ENCODE results near the gene BAK1.
A peak's percentile ranks its signal among the peaks of the same experiment; 100 is the strongest.
"Not testable (repeated sequence)": the region's sequence is repeated elsewhere in the genome, so short reads cannot be mapped to it uniquely, and the experiment has no call there.

The BAK1 gene

GRCh38 chr6:33599413-33599938 is 19.4 kb upstream of the BAK1 start:
- H3K27ac Mint-ChIP-seq: no peak overlapping the region
- H3K36me3 Mint-ChIP-seq: no peaks in the 10 kb centered on the region
- no peaks in the 10 kb centered on the region for H3K27me3 Mint-ChIP-seq
- no peaks in the 10 kb centered on the region for H3K9me3 Mint-ChIP-seq
- no peak overlapping the region for H3K4me3 Mint-ChIP-seq
- H3K4me1 Mint-ChIP-seq: peaks cover 13% of the 10 kb centered on the region
- no peak for ATAC-seq (ENCODE audit: low read depth)
- DNase-seq (ENCODE audit: low spot score in 2 of 2): no peak

DNA sequence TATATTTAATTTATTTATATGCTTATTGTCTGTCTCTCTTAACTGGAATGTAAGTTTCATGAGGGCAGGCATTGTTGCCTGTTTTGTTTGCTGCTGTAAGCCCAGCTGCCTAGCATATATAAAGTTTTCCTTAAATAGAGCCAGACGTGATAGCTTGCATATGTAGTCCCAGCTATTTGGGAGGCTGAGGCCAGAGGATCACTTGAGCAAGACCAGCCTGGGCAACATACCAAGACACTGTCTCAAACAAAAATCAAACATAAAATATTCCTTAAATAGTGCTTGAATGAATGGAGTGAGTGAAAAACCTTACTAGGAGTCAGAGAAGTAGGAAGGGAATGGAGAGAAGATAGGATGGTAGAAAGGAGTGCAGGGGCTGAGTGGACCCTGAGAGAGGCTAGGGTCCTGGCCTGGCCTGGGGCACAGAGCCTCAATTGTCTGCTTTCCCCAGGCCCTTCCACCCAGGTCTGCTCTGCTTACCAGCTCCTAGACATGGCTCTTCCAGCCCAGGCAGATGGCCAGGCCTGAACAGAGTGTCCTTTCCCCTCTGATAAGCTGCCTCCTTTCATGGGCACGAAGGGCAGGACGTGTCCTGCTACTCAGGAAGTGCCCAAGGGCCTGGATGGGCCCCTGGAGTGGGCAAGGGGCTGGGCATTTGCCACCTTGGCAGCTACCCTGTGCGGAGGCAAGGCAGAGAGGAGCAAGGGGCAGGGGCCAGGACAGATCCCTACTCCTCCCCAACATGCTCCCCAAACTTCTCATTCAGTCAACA is 17.7 kb upstream of the BAK1 start:
- Mint-ChIP-seq H3K27ac (peak overlapping the region; percentile 96), H3K9me3 (no peaks in the 10 kb centered on the region), H3K4me3 (no peak overlapping the region), H3K36me3 (no peaks in the 10 kb centered on the region), H3K27me3 (no peaks in the 10 kb centered on the region), H3K4me1 (peaks cover 20% of the 10 kb centered on the region)
- ATAC-seq (ENCODE audit: low read depth): no peak
- no peak for DNase-seq (ENCODE audit: low spot score in 2 of 2)

- Mint-ChIP-seq H3K4me1 (peaks cover 27% of the 10 kb centered on the region), H3K27ac (peak overlapping the region; percentile 96)
- DNase-seq (ENCODE audit: low spot score in 2 of 2); H3K4me3 Mint-ChIP-seq; H3K9me3 Mint-ChIP-seq; ATAC-seq (ENCODE audit: low read depth); H3K36me3 Mint-ChIP-seq; H3K27me3 Mint-ChIP-seq: not testable (repeated sequence)
These were observed 16.8 kb upstream of the BAK1 start for GRCh38 chr6:33596894-33597293.

DNA sequence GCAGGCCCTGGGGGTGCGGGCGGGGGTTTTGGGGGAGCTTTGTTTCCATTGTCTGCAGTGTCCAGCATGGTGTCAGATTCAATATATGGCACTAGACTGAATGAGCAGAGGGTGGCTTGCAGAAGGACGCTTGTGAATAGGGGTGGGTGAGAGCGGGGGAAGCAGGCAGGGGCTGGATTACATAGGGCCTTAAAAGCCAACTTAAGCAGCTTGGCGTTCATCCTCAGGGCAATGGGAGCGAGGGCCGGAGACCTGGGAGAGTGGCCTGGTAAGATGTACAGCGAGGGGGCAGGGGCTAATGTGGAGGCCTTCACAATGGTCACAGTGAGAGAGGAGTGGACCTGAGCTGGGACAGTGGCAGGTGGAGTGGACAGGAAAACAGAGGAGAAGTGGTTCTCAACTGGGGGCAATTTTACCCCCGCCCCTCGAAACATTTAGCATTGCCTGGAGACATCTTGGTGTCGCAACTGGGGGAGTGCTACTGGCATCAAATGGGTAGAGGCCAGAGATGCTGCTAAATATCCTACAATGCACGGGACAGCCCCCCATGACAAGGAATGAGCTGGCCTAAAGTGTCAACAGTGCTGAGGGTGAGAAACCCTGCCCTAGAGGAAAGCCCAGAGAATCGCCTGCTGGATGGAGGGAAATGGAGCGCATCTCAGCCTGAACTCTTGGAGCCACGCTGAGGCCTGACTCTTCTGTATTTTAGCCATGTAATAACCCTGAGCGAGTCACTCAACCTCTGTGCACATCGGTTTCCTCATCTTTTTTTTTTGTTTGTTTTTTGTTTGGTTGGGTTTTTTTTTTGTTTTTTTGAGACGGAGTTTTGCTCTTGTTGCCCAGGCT is 15.1 kb upstream of the BAK1 start:
- ATAC-seq (ENCODE audit: low read depth) (no peak), DNase-seq (ENCODE audit: low spot score in 2 of 2) (no peak)
- Mint-ChIP-seq H3K9me3 (no peaks in the 10 kb centered on the region), H3K4me1 (peaks cover 40% of the 10 kb centered on the region), H3K36me3 (no peaks in the 10 kb centered on the region), H3K4me3 (no peak overlapping the region), H3K27me3 (no peaks in the 10 kb centered on the region), H3K27ac (peak overlapping the region; percentile 90)

DNA sequence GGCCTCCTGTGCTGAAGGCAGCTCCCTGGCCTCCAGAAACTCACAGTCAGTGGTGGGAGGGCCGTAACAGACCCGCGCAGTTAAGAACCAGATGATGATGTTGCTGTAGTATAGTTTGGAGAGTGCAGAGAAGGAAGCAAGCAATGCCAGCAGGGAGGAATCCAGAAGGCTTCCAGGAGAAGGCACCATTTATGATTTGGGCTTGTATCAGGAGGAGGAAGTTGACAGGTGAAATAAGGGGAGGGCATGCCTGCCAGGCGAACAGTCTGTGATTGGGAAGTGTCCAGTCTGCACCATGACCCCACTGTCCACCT is 13.3 kb upstream of the BAK1 start:
- H3K27ac Mint-ChIP-seq: peak overlapping the region; percentile 96
- peaks cover 42% of the 10 kb centered on the region for H3K4me1 Mint-ChIP-seq
- no peaks in the 10 kb centered on the region for H3K27me3 Mint-ChIP-seq
- H3K36me3 Mint-ChIP-seq: no peaks in the 10 kb centered on the region
- peak overlapping the region; percentile 80 for H3K4me3 Mint-ChIP-seq
- ATAC-seq (ENCODE audit: low read depth) (no peak), DNase-seq (ENCODE audit: low spot score in 2 of 2) (no peak)
- no peaks in the 10 kb centered on the region for H3K9me3 Mint-ChIP-seq

GRCh38 chr6:33592595-33593413 is 12.7 kb upstream of the BAK1 start:
- peaks cover 42% of the 10 kb centered on the region for H3K4me1 Mint-ChIP-seq
- peak; percentile 83 to 89 for DNase-seq (ENCODE audit: low spot score in 2 of 2)

GRCh38 chr6:33592280-33592594 is 12.2 kb upstream of the BAK1 start:
- Mint-ChIP-seq H3K36me3 (no peaks in the 10 kb centered on the region), H3K4me3 (peak overlapping the region; percentile 80), H3K27me3 (no peaks in the 10 kb centered on the region), H3K27ac (peak overlapping the region; percentile 96), H3K4me1 (peaks cover 42% of the 10 kb centered on the region), H3K9me3 (no peaks in the 10 kb centered on the region)
- ATAC-seq (ENCODE audit: low read depth) (no peak), DNase-seq (ENCODE audit: low spot score in 2 of 2) (peak in 1 of 2 donors; percentile 54)

More at GRCh38 chr6:33592595-33593413, 12.7 kb upstream of the BAK1 start:
- H3K4me3 Mint-ChIP-seq: peak overlapping the region; percentile 80
- no peaks in the 10 kb centered on the region for H3K27me3 Mint-ChIP-seq
- H3K9me3 Mint-ChIP-seq: no peaks in the 10 kb centered on the region
- H3K36me3 Mint-ChIP-seq: no peaks in the 10 kb centered on the region
- peak overlapping the region; percentile 96 for H3K27ac Mint-ChIP-seq
- peak; percentile 83 for ATAC-seq (ENCODE audit: low read depth)

- DNase-seq (ENCODE audit: low spot score in 2 of 2): no peak
- H3K4me3 Mint-ChIP-seq: no peak overlapping the region
- peak overlapping the region; percentile 96 for H3K27ac Mint-ChIP-seq
- ATAC-seq (ENCODE audit: low read depth): no peak
- no peaks in the 10 kb centered on the region for H3K27me3 Mint-ChIP-seq
- H3K4me1 Mint-ChIP-seq: peaks cover 39% of the 10 kb centered on the region
- H3K9me3 Mint-ChIP-seq: no peaks in the 10 kb centered on the region
- no peaks in the 10 kb centered on the region for H3K36me3 Mint-ChIP-seq
These were observed 11.5 kb upstream of the BAK1 start for GRCh38 chr6:33591424-33592032.

DNA sequence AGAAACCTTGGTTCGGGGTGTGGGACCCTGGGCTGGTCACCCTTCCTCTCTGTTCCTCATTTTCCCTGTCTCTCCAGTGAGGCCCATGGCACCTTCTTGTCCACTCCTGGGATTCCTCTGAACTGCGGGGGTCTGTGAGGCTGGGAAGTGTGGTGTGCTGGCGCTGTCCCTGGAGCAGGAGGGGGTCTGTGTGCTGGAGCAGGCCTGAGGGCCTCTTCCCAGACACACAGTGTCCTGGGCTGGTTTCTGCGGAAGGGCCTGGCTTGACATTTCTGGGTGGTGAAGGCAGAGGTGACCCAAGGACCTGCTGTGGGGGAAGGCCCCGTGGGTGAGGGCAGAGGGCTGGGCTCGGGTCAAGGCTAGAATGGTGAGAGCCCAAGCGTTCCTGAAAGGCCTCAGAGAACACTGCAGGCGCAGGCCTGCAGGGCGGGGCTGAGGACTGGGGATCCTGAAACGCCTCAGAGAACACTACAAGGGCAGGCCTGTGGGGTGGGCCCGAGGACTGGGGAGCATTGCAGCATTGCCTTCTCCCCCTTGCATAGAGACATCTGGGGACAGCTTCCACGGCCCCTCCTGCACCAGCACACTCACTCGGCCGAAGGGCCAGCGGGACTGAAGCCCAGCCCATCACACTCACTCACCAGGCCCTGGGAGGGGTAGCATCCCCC is 10.6 kb upstream of the BAK1 start:
- no peak for ATAC-seq (ENCODE audit: low read depth)
- no peaks in the 10 kb centered on the region for H3K27me3 Mint-ChIP-seq
- no peaks in the 10 kb centered on the region for H3K9me3 Mint-ChIP-seq
- H3K4me3 Mint-ChIP-seq: peak overlapping the region; percentile 43
- H3K27ac Mint-ChIP-seq: peak overlapping the region; percentile 96
- no peaks in the 10 kb centered on the region for H3K36me3 Mint-ChIP-seq
- DNase-seq (ENCODE audit: low spot score in 2 of 2): no peak
- H3K4me1 Mint-ChIP-seq: peaks cover 43% of the 10 kb centered on the region

DNA sequence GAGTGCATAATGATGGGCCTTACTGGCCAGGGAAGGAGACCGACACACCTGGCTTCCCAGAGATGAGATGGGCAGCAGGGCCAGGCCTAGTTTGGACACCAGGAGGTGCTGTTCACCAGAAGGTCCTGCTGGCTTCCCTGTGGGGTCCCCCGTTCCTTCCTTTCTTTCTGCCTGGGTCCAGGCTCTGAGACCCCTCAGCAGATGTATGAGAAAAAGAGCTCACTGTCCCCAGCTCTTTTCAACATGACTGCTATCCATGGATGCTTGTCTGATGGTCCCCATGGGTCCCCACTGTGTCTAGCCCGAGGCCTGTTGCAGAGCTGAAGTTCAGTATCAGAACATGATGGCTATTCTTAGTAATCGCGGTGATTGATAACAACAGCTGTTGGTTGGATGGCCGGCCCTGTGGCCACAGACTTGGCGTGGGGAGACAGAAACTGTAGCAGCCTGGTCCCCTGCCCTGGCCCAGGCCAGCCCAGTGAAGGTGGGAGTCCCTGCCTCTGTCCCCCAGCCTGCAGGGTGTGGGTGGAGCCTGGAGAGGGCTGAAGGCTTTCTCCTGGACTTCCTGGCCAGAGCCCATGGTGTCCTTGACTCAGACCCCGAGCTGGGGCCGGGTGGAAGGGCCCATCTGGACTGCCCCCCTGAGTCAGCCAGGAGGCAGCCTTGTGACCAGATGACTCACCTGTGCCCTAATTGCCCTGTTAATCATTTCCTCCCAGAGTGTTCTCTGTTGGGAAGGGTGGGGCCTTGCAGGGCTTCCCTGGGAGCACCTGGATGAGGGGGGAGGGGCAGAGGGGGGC is 9.9 kb upstream of the BAK1 start:
- Mint-ChIP-seq H3K4me3 (no peak overlapping the region), H3K27me3 (no peaks in the 10 kb centered on the region), H3K36me3 (no peaks in the 10 kb centered on the region), H3K9me3 (no peaks in the 10 kb centered on the region), H3K4me1 (peaks cover 47% of the 10 kb centered on the region), H3K27ac (peak overlapping the region; percentile 96)
- ATAC-seq (ENCODE audit: low read depth): no peak
- peak; percentile 63 to 68 for DNase-seq (ENCODE audit: low spot score in 2 of 2)

GRCh38 chr6:33589392-33589730 is 9.3 kb upstream of the BAK1 start:
- Mint-ChIP-seq H3K36me3 (no peaks in the 10 kb centered on the region), H3K4me1 (peaks cover 44% of the 10 kb centered on the region), H3K27ac (peak overlapping the region; percentile 49), H3K9me3 (no peaks in the 10 kb centered on the region), H3K4me3 (no peak overlapping the region), H3K27me3 (no peaks in the 10 kb centered on the region)
- ATAC-seq (ENCODE audit: low read depth) (no peak), DNase-seq (ENCODE audit: low spot score in 2 of 2) (no peak)

DNA sequence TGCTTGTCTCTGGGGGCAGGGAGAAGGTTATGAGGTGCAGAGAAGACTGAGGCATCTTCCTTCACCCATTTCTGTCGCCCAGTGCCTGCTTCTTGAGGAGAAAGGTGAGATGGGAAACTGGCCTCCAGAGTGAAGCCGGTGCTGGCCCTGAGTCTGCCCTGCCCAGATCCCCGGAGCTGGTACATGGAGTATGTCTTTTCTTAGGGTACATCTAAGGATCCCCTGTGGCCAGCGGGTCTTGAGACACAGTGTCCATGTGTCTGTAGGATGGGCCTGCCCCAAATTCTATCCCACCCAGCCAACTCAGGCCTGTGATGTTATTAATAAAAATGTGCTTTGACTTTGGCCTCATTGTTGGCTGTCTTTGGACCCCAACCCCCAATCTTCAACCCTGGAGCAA is 8.8 kb upstream of the BAK1 start:
- H3K4me1 Mint-ChIP-seq: peaks cover 44% of the 10 kb centered on the region
- no peak overlapping the region for H3K27ac Mint-ChIP-seq
- no peak for ATAC-seq (ENCODE audit: low read depth)
- H3K27me3 Mint-ChIP-seq: no peaks in the 10 kb centered on the region
- no peaks in the 10 kb centered on the region for H3K9me3 Mint-ChIP-seq
- DNase-seq (ENCODE audit: low spot score in 2 of 2): no peak
- H3K36me3 Mint-ChIP-seq: no peaks in the 10 kb centered on the region
- no peak overlapping the region for H3K4me3 Mint-ChIP-seq

DNA sequence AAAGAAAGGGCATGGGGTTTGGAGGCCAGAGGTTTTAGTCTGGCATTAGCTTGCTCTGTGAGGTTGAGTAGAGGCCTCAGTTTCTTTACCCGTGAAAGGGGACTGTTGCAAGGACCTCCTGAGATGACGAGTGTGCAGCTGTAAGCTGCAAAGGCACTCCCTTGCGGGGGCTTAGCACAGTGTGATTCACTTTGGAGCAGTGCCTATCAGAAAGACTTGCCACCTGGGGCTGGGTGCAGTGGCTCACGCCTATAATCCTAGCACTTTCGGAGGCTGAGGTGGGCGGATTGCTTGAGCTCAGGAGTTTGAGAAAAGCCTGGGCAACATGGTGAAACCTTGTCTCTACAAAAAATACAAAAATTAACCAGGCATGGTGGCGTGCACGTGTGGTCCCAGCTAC is 7.5 kb upstream of the BAK1 start:
- DNase-seq (ENCODE audit: low spot score in 2 of 2) (no peak), ATAC-seq (ENCODE audit: low read depth) (no peak)
- Mint-ChIP-seq H3K4me1 (peaks cover 39% of the 10 kb centered on the region), H3K4me3 (no peak overlapping the region), H3K27me3 (no peaks in the 10 kb centered on the region), H3K9me3 (no peaks in the 10 kb centered on the region), H3K27ac (no peak overlapping the region), H3K36me3 (no peaks in the 10 kb centered on the region)
